WTC11 (cell line): ENCODE data around the gene RGS13. TPM values are rescaled to one million over a fixed set of nuclear protein-coding genes. Genes with fewer than 3 reads are reported as not detected.

Source experiments
- ATAC-seq: fragments of 200-7000 bp; cut with Tn5 transposase; 2 replicates; pipeline ENCODE4 v1.10.0; 2021; ENCODE audit warnings: mild to moderate bottlenecking, moderate library complexity
- CTCF ChIA-PET: fragments of 300-600 bp; sonication (Branson Sonifier 250); formaldehyde crosslinking; loops from one replicate; lab custom pipeline; 2021; ENCODE audit warnings: antibody characterized with exemption; lab: Charles Lee
- POLR2A ChIA-PET: fragments of 350-600 bp; sonication (Branson Sonifier 250); formaldehyde crosslinking; loops from one replicate; lab custom pipeline; 2021; ENCODE audit warnings: antibody characterized with exemption; lab: Charles Lee
- DNase-seq: peaks from one replicate; pipeline ENCODE4 v3.0.0; 2021; ENCODE audit warnings: low spot score
- H3K27ac Mint-ChIP-seq: 2 replicates; pipeline ENCODE4 v1.8.0; 2021; ENCODE audit warnings: mixed read lengths
- H3K27me3 Mint-ChIP-seq: 2 replicates; pipeline ENCODE4 v1.8.0; 2021; ENCODE audit warnings: low read depth, mild to moderate bottlenecking, moderate library complexity, mixed read lengths
- H3K36me3 Mint-ChIP-seq: 2 replicates; pipeline ENCODE4 v1.8.0; 2021; ENCODE audit warnings: mixed read lengths
- H3K4me1 Mint-ChIP-seq: 2 replicates; pipeline ENCODE4 v1.8.0; 2022; ENCODE audit warnings: mixed read lengths
- H3K4me3 Mint-ChIP-seq: 2 replicates; pipeline ENCODE4 v1.8.0; 2021; ENCODE audit warnings: mild to moderate bottlenecking, moderate library complexity, mixed read lengths
- H3K9me3 Mint-ChIP-seq: 2 replicates; pipeline ENCODE4 v1.8.0; 2021; ENCODE audit warnings: mixed read lengths
- CREB1 ChIP-seq: sonication (generic); formaldehyde crosslinking; IDR thresholded peaks from 2 replicates; pipeline ENCODE4 v1.8.0; 2023; ENCODE audit warnings: mild to moderate bottlenecking, missing genetic modification reagents
- EMX1 ChIP-seq: fragments of 250-450 bp; sonication (Bioruptor Pico); IDR thresholded peaks from 2 replicates; pipeline ENCODE4 v1.8.0; 2021; ENCODE audit warnings: mild to moderate bottlenecking
- ESRRA ChIP-seq: sonication (generic); formaldehyde crosslinking; IDR thresholded peaks from 2 replicates; pipeline ENCODE4 v1.8.1; 2022; ENCODE audit warnings: mild to moderate bottlenecking, missing genetic modification reagents, borderline replicate concordance
- GABPB1 ChIP-seq: sonication (generic); formaldehyde crosslinking; IDR thresholded peaks from 2 replicates; pipeline ENCODE4 v1.8.1; 2023; ENCODE audit warnings: mild to moderate bottlenecking, missing genetic modification reagents
- HMGXB4 ChIP-seq: sonication (generic); formaldehyde crosslinking; IDR thresholded peaks from 2 replicates; pipeline ENCODE4 v1.8.1; 2023; ENCODE audit warnings: mild to moderate bottlenecking, moderate library complexity, missing genetic modification reagents
- IRF1 ChIP-seq: sonication (generic); formaldehyde crosslinking; IDR thresholded peaks from 2 replicates; pipeline ENCODE4 v1.8.0; 2023; ENCODE audit warnings: missing genetic modification reagents
- NFATC4 ChIP-seq: fragments of 250-450 bp; sonication (Bioruptor Pico); IDR thresholded peaks from 2 replicates; pipeline ENCODE4 v1.9.0; 2021; ENCODE audit warnings: mild to moderate bottlenecking
- NR1H2 ChIP-seq: sonication (generic); formaldehyde crosslinking; IDR thresholded peaks from 2 replicates; pipeline ENCODE4 v1.9.0; 2021; ENCODE audit warnings: mild to moderate bottlenecking, moderate library complexity, missing genetic modification reagents
- OVOL2 ChIP-seq: fragments of 250-450 bp; sonication (Bioruptor Pico); IDR thresholded peaks from 2 replicates; pipeline ENCODE4 v1.9.0; 2021; ENCODE audit warnings: mild to moderate bottlenecking, borderline replicate concordance
- SMAD3 ChIP-seq: sonication (generic); formaldehyde crosslinking; IDR thresholded peaks from 2 replicates; pipeline ENCODE4 v1.8.0; 2022; ENCODE audit warnings: missing genetic modification reagents, mild to moderate bottlenecking, borderline replicate concordance
- SP1 ChIP-seq: sonication (generic); formaldehyde crosslinking; conservative IDR thresholded peaks from 2 replicates; pipeline ENCODE4 v1.8.1; 2022; ENCODE audit warnings: missing genetic modification reagents
- USF2 ChIP-seq: sonication (generic); formaldehyde crosslinking; IDR thresholded peaks from 2 replicates; pipeline ENCODE4 v1.8.1; 2023; ENCODE audit warnings: mild to moderate bottlenecking, missing genetic modification reagents, moderate library complexity
- ZBTB21 ChIP-seq: sonication (generic); formaldehyde crosslinking; IDR thresholded peaks from 2 replicates; pipeline ENCODE4 v1.8.1; 2023; ENCODE audit warnings: mild to moderate bottlenecking, missing genetic modification reagents, borderline replicate concordance
- ZNF317 ChIP-seq: sonication (generic); formaldehyde crosslinking; IDR thresholded peaks from 2 replicates; pipeline ENCODE4 v1.8.1; 2023; ENCODE audit warnings: low read depth, mild to moderate bottlenecking, moderate library complexity, missing genetic modification reagents, borderline replicate concordance
- ZNF532 ChIP-seq: fragments of 250-450 bp; sonication (Bioruptor Pico); IDR thresholded peaks from 2 replicates; pipeline ENCODE4 v1.9.0; 2021; ENCODE audit warnings: mild to moderate bottlenecking, borderline replicate concordance
- total RNA-seq: library from RNA; stranded (reverse); gene quantifications from 3 replicates; pipeline ENCODE4 v1.2.3, GENCODE V29; 2021

Gene RGS13
- total RNA-seq, 1 experiment from 2014 or later: not detected

GRCh38 chr1:192697771-192698170, 61.8 kb downstream of the RGS13 start:
- H3K4me3 Mint-ChIP-seq: no peak overlapping the region
- ATAC-seq: no peak
- POLR2A ChIA-PET: no interaction called here
- CTCF ChIA-PET: no interaction called here
- no peak overlapping the region for H3K27ac Mint-ChIP-seq
- 0 out of 2 replicates have a peak, but pooled peaks have one; percentile 3 for TF ChIP-seq GABPB1 (CRISPR knock-in tag)
- no peak for TF ChIP-seq NFATC4 (CRISPR knock-in tag)
- TF ChIP-seq ZBTB21 (CRISPR knock-in tag): no peak
- H3K36me3 Mint-ChIP-seq: peaks cover 11% of the 10 kb centered on the region
- no peak for DNase-seq
- H3K9me3 Mint-ChIP-seq: peaks cover 14% of the 10 kb centered on the region
- H3K4me1 Mint-ChIP-seq: no peaks in the 10 kb centered on the region
- no peaks in the 10 kb centered on the region for H3K27me3 Mint-ChIP-seq

GRCh38 chr1:192698731-192699130, 62.8 kb downstream of the RGS13 start:
- Mint-ChIP-seq H3K9me3 (peaks cover 7% of the 10 kb centered on the region), H3K36me3 (peaks cover 5% of the 10 kb centered on the region), H3K4me3 (no peak overlapping the region), H3K4me1 (no peaks in the 10 kb centered on the region), H3K27me3 (no peaks in the 10 kb centered on the region), H3K27ac (no peak overlapping the region)
- ChIA-PET CTCF (interaction anchor here (1.0 kb wide), 1 partner anchor 300 kb away, joined by 3 read pairs; no protein-coding TSS in a partner anchor), POLR2A (no interaction called here)
- ATAC-seq (no peak), DNase-seq (no peak)
- TF ChIP-seq ZNF532 (CRISPR knock-in tag): no peak
- TF ChIP-seq GABPB1 (CRISPR knock-in tag): peak; percentile 95
- TF ChIP-seq NFATC4 (CRISPR knock-in tag): no peak
- TF ChIP-seq CREB1: no peak
- no peak for TF ChIP-seq SP1 (CRISPR knock-in tag)
- no peak for TF ChIP-seq USF2 (CRISPR knock-in tag)
- TF ChIP-seq IRF1: no peak

- no peak for ATAC-seq
- ChIA-PET POLR2A (no interaction called here), CTCF (no interaction called here)
- Mint-ChIP-seq H3K27ac (no peak overlapping the region), H3K27me3 (no peaks in the 10 kb centered on the region), H3K4me3 (no peak overlapping the region), H3K9me3 (no peaks in the 10 kb centered on the region), H3K36me3 (no peaks in the 10 kb centered on the region), H3K4me1 (no peaks in the 10 kb centered on the region)
- TF ChIP-seq EMX1: no peak
- TF ChIP-seq HMGXB4 (CRISPR knock-in tag): no peak
- TF ChIP-seq SMAD3 (CRISPR knock-in tag): no peak
- TF ChIP-seq NFATC4 (CRISPR knock-in tag): no peak
- no peak for TF ChIP-seq ESRRA (CRISPR knock-in tag)
- TF ChIP-seq OVOL2 (CRISPR knock-in tag): no peak
- TF ChIP-seq SP1 (CRISPR knock-in tag): no peak
- no peak for TF ChIP-seq USF2 (CRISPR knock-in tag)
- TF ChIP-seq ZNF532 (CRISPR knock-in tag): no peak
- TF ChIP-seq NR1H2: no peak
- TF ChIP-seq ZNF317 (CRISPR knock-in tag): no peak
- DNase-seq: no peak
Observed at GRCh38 chr1:192700834-192701271, 64.9 kb downstream of the RGS13 start.
